SIG-M5 (cell line): Measurements from ENCODE around the gene ALOX5AP.

Experiments
- DNase-seq: peaks from one replicate; lab custom pipeline; 2025; lab: John Stamatoyannopoulos, UW

Gene ALOX5AP

DNA sequence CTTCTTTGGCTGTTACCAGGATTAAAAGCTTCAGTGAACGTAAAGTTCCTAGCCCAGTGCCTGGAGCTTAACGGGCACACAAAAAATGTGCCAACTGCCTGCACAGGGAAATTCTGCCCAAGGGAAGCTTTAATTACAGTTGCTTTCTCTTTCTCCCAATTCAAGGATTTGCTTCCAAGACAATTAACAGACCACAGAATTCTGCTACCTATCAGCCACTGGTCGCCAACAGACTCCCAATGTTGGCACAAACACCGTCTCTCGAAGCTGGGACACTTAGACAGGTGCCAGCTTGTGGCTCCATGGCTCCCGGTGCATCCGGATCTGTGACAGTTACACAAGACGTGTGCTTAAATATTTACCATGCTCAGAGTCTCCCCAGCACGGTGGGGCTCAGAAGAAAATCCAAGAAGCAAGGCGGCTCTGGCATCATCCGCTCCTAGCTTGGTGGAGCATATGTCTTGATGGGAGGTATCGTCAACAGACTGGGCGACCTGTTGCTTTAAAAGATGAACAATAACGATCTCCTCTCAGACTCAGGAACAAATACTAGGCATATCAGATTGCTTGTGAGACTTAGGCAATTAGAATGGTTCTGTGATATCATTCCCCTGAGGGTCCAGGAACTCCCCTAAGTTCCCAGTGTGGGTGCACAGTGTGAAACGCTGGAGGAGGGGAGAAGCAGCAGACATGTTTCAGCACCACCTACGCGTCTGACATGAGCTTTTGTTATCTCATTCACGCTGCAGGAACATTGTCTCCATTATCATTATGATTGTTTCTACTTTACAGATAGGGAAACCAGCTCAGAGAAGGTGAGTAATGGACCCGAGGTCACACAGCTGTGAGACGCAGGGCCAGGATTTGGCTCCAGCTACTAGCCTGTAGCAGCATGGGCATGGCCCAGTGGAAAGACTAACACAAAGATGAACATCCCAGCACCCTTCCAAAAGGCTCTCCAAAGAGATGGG lies 61.6 kb downstream of the ALOX5AP start:
- DNase-seq = no peak

DNA sequence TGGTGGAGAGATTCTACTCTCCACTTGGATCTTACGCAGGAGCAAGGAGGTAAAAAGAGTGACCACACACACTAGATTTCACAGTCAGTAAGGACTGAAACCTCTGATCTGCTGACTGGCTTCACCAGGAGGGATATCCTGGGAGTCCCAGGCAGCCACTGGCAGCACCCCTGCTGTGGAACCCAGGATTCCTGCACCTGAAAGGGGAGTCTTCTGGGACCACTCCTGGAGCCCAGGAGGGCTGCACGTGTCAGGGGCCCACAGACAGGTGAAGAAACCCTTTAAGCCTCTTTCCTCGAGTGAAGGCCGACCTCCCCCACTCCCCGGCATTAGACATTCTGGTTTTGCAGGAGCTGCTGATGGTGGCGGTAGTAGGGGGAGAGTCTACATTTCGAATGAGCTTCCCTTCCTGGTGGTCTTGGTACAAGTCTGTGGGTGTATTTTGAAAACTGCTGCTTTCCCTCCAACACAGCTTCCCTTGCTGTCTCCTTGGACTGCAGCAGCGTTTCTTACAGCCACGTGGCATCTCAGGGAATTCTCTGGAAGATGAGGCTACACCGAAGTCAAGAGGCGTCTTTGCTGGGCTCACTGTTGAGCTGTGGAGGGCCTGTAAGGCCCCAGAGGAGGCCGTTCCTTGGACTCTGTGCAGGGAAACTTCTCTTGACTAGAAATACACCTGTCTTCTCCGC lies 62.6 kb downstream of the ALOX5AP start:
- DNase-seq = no peak

DNA sequence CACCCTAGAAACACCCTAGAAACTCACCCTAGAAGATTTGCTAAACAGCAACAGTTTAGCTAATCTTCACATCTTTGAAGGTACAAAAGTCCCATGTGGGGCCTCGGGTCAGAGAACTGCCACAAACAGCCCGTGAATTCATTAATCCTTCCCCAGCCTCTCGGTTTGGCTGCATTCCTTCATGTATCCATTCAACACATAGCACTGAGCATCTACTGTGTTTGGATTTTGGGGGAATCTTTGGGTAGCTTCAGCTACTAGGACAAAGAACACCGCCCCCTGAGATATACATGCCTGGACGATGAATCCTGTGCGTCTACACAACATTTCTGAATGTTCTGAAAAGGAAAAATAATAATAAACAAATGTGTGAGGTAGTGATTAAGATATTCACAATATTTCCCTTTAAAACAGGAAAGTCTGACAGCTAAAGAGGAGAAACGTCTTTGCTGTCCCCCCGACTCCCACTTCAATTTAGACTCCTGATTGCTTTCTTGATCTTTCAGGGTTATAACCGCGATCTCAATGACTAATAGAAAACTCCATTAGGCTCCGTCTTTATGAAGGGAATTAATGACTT lies 63.5 kb downstream of the ALOX5AP start:
- DNase-seq = no peak

DNA sequence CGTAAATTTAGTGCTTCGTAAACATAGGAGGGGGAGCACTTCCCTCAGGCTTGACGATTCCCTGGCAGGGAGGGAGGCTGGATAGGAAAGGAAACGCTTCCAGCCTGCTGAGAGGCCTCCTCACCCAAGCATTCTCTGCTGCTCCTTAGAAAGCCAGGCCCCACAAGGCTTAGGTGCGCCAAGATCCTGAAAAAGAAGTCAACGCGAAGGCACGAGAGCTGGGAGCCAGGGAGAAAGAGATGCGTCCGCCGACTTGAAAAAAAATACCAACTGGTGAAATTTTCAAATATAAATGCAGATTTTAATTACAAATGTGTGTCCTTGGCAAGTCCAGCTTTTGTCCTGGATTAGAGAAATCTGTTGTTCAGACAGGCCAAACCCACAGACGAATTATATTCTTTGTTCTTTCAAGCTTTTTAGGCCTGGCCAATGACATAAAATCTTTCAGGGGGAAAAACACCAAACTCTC lies 64.0 kb downstream of the ALOX5AP start:
- no peak for DNase-seq

DNA sequence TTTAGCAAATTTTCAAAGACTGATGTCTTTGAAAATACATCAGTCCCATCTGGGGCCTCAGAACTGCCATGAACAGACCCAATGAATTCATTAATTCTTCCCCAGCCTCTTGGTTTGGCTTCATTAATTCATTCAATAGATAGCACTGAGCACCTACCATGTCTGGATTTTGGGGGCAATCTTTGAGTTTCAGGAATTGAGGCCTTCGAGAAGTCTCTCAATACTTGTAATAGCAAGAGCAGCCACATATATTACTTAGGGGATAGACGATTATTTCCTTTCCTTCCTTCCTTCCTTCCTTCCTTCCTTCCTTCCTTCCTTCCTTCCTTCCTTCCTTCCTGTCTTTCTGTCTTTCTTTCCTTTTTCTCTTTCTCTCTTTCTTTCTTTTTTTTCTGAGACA lies 64.8 kb downstream of the ALOX5AP start:
- DNase-seq = no peak

DNA sequence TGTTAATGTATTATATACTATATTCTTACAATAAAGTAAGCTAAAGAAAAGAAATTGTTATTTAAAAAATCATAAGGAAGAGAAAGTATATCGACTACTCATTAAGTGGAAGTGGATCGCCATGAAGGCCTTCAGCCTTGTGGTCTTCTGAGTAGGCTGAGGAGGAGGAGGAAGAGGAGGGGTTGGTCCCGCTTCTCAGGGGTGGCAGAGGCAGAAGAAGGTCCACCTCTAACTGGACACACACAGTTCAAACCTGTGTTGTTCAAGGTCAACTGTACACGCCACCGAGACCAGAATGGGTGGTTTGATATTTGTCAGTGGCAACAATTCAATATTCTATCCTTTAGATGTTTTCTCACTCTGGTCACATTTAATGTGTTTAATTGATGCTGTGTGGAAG lies 67.2 kb downstream of the ALOX5AP start:
- no peak for DNase-seq

DNA sequence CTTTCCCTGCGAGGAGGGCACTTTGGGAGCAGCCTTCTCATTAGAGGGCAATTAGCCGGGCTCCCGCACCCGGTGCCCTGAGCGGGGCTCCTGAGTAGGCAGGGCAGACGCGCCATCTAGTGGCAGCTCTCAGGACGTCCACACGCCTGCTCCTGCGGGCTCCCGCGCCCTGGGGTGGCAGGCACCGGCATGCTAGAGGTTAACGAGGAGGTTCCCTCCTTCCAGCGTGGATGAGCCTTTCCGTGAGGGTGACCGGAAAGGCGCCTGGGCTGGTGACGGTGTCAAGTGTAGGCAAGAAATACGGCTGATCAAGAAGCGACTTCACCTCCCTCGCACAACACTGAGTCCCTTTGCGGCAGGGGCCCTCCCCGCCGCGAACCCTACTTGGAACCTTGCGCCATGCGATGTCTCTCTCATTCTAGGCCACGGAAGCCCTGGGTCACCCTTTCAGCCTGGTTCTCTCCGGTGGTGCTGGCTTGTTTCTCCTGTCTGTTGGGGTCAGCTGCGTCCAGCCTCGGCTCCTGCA lies 67.7 kb downstream of the ALOX5AP start:
- no peak for DNase-seq

DNA sequence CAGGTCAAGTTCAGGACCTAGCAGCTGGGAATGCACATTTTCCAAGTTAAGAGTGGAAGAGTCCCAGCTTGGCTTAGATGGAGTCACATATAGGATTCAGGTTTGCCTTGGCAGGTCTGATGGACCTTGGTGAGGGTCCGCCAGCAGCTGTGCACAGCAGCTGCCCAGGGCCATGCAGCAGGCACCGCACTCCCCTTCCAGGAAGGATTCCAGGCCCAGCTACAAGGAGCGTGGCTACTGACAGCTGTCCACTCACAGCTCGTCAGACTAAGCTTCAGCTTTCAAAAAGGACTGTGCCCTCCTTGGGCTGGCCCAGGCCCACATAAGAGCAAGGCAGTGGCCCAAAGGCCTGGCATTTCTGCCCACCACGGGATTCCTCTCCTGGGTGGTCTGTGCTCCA lies 68.4 kb downstream of the ALOX5AP start:
- no peak for DNase-seq

DNA sequence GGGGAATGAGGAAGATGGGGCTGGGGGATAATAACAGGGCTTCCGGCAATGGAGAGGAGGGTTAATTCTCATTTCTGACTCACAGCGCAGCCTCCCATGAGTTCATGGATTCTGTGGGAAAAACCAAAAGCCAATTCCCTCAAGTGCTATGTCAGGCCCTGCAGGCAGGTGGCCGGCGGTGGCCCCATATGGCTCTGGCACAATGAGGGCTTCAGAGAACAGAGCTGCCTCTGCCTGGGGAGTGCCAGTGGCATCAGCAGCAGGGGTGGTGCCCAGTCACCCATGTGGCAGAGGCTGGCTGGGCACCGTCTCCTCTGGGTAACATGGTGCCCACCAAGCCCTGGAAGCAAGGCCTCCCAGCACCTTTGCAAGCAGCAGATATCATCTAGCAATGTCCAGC lies 69.1 kb downstream of the ALOX5AP start:
- DNase-seq = no peak

DNA sequence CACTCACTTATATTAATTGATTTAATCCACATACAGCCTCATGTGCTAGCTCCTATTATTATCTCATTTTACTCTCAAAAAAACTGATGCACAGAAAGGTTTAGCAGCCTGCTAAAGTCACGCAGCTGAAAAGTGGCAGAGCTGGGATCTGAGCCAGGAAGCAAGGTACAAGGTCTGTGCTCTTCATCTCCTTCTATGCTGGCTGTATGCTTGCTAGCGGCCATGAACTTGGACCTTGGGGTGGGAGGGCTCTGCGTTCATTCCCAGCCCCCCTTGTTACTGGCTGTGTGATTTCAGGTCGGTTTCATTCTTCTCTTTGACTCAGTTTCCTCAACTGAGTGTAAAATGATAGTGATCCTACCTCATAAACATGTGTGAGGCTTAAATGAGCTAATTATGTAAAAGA lies 69.8 kb downstream of the ALOX5AP start:
- DNase-seq = no peak

DNA sequence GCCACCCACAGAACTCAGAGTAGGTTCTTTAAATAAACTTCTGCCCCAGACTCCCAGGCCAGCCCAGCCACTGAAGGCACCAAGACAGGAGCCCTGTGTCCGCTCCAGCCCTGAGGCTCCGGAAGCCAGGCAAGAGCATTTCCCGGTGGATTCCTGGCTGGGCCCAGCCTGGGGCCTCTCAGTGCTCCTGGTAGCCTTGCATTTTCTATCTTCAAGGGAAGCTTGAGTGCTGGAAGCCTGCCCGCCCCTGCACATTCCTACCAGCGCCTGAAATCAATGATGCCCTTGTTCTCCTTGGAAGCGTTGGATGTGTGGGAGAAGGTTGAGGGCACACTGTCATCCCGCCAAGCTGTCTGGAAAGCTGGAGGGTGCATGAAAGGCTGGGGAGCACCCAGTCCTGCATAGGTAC lies 70.3 kb downstream of the ALOX5AP start:
- no peak for DNase-seq

DNA sequence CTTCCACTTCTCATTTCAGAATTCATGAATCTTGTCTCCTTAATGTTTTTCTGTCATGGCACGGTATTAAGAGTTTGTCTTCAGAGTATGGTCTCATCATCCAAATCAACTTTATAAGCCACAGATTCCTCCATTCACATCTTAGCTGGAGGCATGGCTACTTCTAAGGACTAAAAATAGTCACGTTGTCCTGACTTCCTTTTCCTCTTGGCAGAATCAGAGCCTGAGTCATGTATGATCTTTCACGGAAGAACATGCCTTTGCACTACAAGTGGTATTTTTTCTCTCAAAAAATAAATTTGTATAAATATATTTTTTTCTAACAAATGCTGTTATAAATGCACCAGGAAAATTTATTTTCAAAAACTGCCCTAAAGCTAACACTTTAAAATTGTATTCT lies 71.4 kb downstream of the ALOX5AP start:
- no peak for DNase-seq

DNA sequence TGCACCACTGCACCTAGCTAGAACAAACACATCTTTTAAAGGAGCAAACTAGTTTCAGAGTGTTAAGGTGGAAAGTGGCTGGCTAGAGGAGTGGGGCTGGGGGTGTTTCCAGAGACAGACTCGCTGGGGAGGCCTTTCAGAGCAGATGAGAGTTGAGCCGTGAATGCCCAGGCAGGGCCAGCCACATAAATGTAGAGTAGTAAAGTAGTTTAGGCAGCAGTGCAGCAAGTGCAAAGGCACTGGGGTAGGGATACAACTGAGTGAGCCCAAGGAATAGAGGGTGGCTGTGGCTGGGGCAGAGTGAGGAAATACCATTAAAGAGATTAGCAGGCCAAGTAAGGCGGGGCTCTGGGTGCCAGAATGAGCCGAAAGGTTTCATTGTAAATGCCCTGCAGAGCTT lies 72.0 kb downstream of the ALOX5AP start:
- DNase-seq = no peak

DNA sequence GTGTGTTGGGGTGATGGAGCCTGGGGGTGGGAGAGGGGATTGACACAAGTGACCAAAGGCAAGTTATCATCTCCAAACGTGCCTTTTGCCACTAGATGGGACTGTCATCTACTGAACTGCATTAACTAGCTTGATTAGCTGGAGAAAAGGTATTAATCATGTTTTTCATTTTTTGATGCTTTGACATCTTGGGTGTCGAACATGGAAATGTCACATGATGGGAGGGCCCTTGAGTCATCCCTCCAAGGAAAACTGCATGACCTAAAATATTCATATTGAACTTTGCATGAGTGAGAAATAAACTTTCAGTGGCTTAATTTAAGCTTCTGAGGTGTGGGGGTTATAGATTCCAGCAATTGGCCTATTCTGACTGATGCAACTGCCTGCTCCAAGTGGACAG lies 73.3 kb downstream of the ALOX5AP start:
- DNase-seq = no peak

DNA sequence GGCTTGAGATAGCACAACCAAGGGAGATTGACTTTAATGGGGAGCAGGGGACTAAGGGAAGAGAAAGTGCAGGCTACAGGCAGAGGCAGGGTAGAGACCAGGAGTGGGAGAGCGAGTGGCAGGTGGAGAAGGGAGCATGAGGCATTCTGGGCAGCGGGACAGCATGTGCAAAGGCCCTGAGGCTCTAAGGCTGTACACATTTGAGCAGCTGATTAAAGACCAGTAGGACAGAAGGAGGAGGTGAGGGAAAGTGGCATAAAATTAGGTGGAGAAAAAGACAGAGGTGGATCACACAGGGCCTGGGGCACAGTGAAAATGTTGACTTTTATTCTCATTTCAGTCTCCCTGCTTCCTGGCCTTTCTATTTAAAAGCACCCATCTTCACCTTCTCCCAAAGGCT lies 74.4 kb downstream of the ALOX5AP start:
- no peak for DNase-seq

DNA sequence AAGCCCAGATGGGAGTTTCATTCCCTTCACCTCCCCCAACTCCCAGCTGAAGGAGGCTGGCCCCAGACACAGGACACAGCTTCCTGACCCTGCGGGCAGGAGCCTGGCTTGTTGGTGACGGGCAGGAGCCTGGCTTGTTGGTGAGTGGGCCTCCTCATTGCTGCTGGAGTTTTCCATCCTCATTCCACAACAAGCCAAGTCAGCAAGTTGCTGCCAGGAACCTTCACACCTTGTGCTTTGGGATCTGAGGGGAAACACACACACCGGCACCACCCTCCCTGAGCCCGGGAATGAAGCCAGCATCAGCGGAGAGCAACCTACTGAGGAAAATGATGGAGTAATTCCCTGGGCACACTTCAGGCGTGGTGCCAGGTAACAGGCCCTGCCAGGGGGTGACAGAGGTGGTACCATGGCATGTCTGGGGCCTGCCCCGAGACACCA lies 74.9 kb downstream of the ALOX5AP start:
- DNase-seq = no peak

DNA sequence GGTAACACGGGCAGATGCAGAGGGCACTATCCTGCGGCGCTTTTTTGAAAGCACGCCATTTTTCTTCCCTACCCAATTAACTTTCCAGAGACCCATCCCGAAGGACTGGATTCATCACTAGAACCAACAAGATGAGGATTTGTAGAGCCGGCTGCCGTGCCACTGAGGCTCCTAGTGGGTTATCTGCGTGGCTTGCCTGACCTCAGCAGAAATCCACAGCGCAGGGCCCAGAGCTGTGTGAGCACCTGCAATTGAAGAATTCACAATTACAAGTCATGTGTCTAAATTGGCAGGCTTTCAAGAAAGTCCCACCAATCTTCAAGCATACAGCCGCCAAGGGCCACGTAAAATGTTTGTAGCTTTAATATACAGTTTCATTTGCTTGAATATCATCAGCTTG lies 75.5 kb downstream of the ALOX5AP start:
- DNase-seq = no peak
